GM18526 (cell line): Measurements from ENCODE around the gene OR7D2.

Source experiments
- POLR2A ChIP-seq: IDR thresholded peaks from 3 replicates; pipeline ENCODE4 v1.6.1; 2011; ENCODE audit not compliant: insufficient read length; ENCODE audit errors: extremely low read depth

The OR7D2 gene

GRCh38 chr19:9175326-9175725 is 3.5 kb upstream of the OR7D2 start:
- no peak for TF ChIP-seq POLR2A

GRCh38 chr19:9183000-9183399 is 4.2 kb downstream of the OR7D2 start:
- no peak for TF ChIP-seq POLR2A

GRCh38 chr19:9187191-9187590 is 8.4 kb downstream of the OR7D2 start:
- TF ChIP-seq POLR2A, result no peak

DNA sequence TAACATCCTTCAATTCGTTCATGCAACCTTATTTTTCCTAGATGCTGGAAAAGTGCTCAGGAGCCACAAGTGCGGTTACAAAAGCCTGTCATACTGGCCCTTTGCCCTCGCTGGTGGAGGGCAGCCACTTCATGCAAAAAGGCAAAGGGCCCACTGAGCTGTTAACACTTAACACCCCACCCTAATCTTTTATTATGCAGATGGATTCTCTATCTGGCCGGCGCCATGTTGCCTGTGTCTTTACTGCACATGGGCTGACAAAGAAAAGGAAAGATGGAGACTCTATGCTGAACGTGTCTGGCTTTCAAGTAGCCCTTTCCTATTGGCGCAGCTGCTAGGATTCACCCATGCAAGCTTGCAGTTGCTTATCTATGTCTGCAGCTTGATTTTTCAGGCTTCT is 10.8 kb downstream of the OR7D2 start:
- no peak for TF ChIP-seq POLR2A

DNA sequence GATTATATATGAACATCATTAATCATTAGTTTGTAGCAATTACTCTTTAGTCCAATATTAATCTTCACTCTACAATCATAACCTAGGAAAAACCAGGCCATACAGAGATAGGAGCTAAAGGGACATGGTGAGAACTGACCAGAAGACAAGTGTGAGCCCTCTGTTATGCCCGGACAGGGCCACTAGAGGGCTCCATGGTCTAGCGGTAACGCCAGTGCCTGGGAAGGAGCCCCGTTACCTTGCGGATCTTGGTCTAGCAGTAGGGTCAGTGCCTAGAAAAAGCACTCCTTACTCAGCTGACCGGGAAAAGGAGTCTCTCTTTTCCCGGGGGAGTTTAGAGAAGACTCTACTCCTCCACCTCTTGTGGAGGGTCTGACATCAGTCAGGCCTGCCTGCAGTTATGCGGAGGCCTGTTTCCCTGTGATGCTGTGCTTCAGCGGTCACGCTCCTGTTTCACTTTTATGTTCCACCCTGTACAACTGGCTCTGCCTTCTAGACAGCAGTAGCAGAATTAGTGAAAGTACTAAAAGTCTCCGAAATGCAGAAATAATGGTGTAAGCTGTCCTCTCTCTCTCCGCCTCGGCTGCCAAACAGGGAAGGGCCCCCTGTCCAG is 26.8 kb downstream of the OR7D2 start:
- TF ChIP-seq POLR2A, result no peak

DNA sequence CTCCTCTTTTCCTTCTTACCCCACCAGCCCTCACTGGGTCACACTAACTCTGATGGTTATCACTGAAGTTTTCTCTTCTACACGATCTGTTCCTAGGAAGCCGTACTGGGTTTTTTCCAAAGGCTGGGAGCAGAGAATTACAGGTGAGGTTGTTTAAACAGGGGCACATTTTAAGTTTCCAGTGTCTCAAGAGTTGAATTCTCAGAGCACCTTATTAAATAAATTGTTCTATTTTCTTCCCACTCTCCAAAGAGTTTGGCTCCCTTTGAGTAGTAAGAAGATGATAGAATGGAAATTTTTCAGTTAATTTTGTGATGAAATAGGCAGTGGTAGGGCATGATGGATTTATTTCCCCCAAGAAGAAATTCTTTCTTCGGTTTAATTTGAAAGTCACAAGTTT is 40.7 kb downstream of the OR7D2 start, which contains the start of gene OR7D4:
TSS of gene OR7D4 (minus strand) at position 101 of the 400 bp plus-strand sequence. CDS start 4,752 bp downstream, outside the sequence.
- no peak for TF ChIP-seq POLR2A
